GM18909 (cell line): ENCODE measurements around the gene BRMS1.

ENCODE experiments used
- ATAC-seq: cut with Tn5 transposase; IDR thresholded peaks from one replicate; pipeline ENCODE4 v1.9.1; 2021; ENCODE audit warnings: mild to moderate bottlenecking; ENCODE audit not compliant: unreplicated experiment, poor library complexity

Gene BRMS1

GRCh38 chr11:66288671-66289547, 56.0 kb downstream of the BRMS1 start, which contains the start of gene YIF1A:
YIF1A (minus strand) TSS chr11:66289143; CDS start chr11:66288985, 158 bp downstream.
- peak; percentile 87 for ATAC-seq

GRCh38 chr11:66287889-66288670, 56.8 kb downstream of the BRMS1 start:
- no peak for ATAC-seq
